Measurements from ENCODE around the gene DALRD3.
A peak's percentile ranks its signal among the peaks of the same experiment; 100 is the strongest.

Gene DALRD3

DNA sequence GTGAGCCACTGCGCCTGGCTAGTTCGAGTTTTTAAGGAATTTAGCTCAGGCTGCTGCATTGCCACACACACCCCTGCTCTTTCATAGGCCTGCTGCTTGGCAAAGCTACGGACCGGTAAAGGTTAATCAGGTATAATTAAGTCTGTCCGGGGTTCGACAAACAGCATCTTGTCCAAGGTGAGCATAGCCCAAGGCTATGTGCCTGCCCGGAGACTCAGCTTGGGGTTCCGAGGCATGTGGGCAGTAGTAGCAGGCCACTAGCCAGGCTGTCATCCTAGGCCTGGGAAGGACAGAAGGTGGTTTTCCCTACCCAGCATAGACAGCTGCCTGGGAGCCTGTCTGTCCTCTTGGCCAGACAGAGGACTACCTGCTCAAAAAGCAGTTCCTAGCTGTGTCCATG is 21.7 kb downstream of the DALRD3 start:
- TF ChIP-seq, protein P1, sequence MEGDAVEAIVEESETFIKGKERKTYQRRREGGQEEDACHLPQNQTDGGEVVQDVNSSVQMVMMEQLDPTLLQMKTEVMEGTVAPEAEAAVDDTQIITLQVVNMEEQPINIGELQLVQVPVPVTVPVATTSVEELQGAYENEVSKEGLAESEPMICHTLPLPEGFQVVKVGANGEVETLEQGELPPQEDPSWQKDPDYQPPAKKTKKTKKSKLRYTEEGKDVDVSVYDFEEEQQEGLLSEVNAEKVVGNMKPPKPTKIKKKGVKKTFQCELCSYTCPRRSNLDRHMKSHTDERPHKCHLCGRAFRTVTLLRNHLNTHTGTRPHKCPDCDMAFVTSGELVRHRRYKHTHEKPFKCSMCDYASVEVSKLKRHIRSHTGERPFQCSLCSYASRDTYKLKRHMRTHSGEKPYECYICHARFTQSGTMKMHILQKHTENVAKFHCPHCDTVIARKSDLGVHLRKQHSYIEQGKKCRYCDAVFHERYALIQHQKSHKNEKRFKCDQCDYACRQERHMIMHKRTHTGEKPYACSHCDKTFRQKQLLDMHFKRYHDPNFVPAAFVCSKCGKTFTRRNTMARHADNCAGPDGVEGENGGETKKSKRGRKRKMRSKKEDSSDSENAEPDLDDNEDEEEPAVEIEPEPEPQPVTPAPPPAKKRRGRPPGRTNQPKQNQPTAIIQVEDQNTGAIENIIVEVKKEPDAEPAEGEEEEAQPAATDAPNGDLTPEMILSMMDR (IDR thresholded peaks at IDR 0.05; ENCODE audit: insufficient read depth, low read depth, low read length, missing control alignments): no peak
- no peak overlapping the region for H3K4me3 ChIP-seq (ENCODE audit: low read depth, low read length)
- no peak for DNase-seq (ENCODE audit: low read depth)

DNA sequence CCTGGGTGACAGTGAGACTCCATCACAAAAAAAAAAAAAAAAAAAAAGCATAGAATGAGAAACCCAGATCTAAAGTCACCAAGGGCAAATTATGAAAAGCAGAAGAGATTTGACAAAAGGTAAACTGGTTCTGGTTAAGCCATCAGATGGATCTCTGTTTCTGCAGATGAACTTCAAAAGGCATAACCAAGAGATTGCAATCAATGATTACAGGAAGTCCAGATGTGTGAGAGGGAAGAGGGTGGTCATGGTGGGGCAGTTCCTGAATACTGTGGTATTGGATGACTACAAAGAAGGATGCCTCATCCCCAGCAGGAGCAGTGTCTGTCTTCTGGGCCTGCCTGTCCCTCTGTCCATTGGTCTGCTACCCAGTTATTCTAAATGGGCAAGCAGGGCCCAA is 24.5 kb downstream of the DALRD3 start:
- TF ChIP-seq, protein P1 (IDR thresholded peaks at IDR 0.05; ENCODE audit: insufficient read depth, low read depth, low read length, missing control alignments): no peak
- no peak overlapping the region for H3K4me3 ChIP-seq (ENCODE audit: low read depth, low read length)
- no peak for DNase-seq (ENCODE audit: low read depth)

DNA sequence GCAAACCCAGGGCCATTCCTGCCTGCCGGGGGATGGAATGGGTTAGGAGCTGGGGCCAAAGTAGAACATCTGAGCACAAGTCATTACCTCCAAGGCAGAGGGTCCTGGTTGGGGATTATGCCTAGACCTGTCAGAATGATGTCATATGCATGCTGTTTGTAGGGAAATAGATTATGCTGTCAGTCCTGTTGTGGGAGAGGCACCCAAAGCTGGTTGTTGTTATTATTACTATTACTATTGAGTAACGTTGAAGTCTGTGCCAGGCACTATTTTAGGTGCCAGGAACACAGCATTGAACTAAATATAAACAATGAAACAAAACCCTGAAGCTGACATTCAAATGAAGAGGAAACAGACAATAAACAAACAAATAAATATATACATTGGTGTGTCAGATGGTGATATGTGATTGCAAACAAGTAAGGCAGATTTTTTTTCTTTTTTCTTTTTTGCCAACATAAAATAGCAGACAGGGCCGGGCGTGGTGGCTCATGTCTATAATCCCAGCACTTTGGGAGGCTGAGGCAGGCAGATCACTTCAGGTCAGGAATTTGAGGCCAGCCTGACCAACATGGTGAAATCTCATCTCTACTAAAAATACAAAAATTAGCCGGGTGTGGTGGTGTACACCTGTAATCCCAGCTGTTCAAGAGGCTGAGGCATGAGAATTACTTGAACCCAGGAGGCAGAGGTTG is 26.4 kb downstream of the DALRD3 start:
- no peak for DNase-seq (ENCODE audit: low read depth)
- TF ChIP-seq, protein P1 (IDR thresholded peaks at IDR 0.05; ENCODE audit: insufficient read depth, low read depth, low read length, missing control alignments): no peak
- peak overlapping the region; percentile 82; the same call in 1 of the 2 replicates for H3K4me3 ChIP-seq (ENCODE audit: low read depth, low read length)

DNA sequence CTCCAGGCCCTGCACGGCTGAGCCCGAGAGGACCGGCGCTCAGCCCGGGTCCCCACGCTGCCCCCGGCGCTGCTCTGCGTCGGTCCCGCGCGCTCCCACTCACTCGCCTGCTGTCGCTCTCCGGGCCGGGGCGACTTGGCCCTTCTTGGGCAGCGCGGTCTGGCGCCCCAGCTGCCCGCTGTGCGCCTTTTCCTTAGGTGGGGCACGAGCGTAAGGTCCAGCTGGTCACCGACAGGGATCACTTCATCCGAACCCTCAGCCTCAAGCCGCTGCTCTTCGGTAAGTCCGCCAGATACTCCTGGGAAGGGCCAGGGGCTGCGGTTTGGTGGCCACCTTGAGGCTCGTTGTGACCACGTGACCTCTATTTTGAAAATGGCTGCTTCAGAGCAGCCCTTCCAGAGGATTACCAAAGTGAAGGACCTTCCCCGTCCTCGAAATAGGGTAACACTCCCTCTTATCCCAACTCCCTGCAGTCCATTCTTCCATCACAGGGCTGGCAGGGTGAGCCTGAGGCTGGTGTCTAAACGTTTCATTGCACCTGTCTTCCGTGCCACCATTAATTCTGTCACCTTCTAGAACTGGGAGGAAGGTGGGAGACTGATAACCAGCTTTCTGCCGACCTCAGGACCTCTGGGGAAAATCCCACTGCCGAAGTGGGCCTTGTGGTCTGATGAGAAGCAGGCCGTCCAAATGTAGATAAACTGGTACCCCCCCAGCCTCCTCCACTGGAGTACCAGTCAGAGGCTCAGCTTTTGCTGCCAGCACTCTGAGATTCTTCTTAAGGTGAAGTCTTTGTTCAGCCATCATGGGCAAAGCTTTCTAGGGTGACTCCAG is 27.5 kb downstream of the DALRD3 start:
- TF ChIP-seq, protein P1 (IDR thresholded peaks at IDR 0.05; ENCODE audit: insufficient read depth, low read depth, low read length, missing control alignments): no peak
- H3K4me3 ChIP-seq (ENCODE audit: low read depth, low read length): peak overlapping the region; percentile 82
- DNase-seq (ENCODE audit: low read depth): peak; percentile 51

- TF ChIP-seq, protein P1 (IDR thresholded peaks at IDR 0.05; ENCODE audit: insufficient read depth, low read depth, low read length, missing control alignments): peak; percentile 8
- DNase-seq (ENCODE audit: low read depth): peak; percentile 83
- peak within 1 kb of the TSS; percentile 82 for H3K4me3 ChIP-seq (ENCODE audit: low read depth, low read length)
Observed at GRCh38 chr3:48989796-48990635, 28.4 kb downstream of the DALRD3 start, which contains the start of gene P4HTM. Gene P4HTM (plus strand): TSS chr3:48990241. CDS start chr3:48990257, 16 bp downstream.

DNA sequence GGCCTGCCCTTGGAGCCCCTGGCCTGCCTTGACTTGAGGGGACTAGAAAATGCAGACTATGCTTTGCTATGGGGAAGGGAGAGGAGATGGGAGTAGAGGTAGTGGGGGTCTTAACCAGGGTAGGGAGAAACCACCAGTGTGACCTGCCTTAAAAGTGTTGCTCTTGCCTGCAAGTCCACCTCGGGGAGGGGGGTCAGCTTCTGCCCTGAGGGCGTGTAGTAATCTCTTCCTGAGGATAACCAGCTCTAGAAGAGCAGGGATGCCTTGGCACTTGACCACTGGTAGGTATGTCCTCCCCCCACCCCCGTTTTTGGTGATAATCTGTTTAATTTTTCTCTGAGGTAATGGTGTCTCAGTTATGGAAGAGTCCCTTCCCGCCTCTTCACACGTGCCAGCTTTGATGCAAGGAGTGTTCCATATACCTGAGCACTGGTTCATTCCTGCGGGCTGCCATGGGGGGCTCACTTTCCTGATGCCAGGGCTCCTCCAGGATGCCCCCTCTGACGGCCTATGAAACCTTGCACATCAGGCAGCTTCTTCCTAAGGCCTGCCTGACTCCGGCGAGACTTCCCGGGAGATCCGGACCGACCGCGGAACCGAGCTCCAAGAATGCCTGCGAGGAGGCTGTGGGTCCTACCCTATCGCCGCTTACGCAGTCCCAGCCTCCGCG is 29.1 kb downstream of the DALRD3 start:
- peak overlapping the region; percentile 82 for H3K4me3 ChIP-seq (ENCODE audit: low read depth, low read length)
- TF ChIP-seq, protein P1 (IDR thresholded peaks at IDR 0.05; ENCODE audit: insufficient read depth, low read depth, low read length, missing control alignments): no peak
- DNase-seq (ENCODE audit: low read depth): no peak
